Mucosa of stomach (tissue), 1 donor: ENCODE data around the gene NAA20.

Source experiments
- H3K27me3 ChIP-seq: one replicate; pipeline ENCODE4 v1.7.0; 2013; ENCODE audit warnings: mild to moderate bottlenecking, low read length; ENCODE audit not compliant: control insufficient read depth, insufficient read depth
- H3K36me3 ChIP-seq: one replicate; pipeline ENCODE4 v1.7.0; 2013; ENCODE audit warnings: low read length; ENCODE audit not compliant: control insufficient read depth, insufficient read depth
- H3K4me1 ChIP-seq: one replicate; pipeline ENCODE4 v1.7.0; 2013; ENCODE audit warnings: mild to moderate bottlenecking, low read length; ENCODE audit not compliant: control insufficient read depth, insufficient read depth
- H3K4me3 ChIP-seq: one replicate; pipeline ENCODE4 v1.7.0; 2013; ENCODE audit warnings: low read length
- H3K9ac ChIP-seq: one replicate; pipeline ENCODE4 v1.7.0; 2013; ENCODE audit warnings: mild to moderate bottlenecking, low read length, moderate library complexity
- H3K9me3 ChIP-seq: one replicate; pipeline ENCODE4 v1.7.0; 2013; ENCODE audit warnings: mild to moderate bottlenecking, low read length, moderate library complexity; ENCODE audit not compliant: control insufficient read depth
- donor health status: Pancreatic carcinoma.

NAA20 gene

GRCh38 chr20:20065361-20065760 lies 48.2 kb downstream of the NAA20 start:
- Histone ChIP-seq H3K9ac (no peak overlapping the region), H3K4me1 (no peaks in the 10 kb centered on the region), H3K9me3 (no peaks in the 10 kb centered on the region), H3K27me3 (no peaks in the 10 kb centered on the region), H3K36me3 (no peaks in the 10 kb centered on the region), H3K4me3 (no peak overlapping the region)

- H3K27me3 ChIP-seq: peaks cover 6% of the 10 kb centered on the region
- peaks cover 10% of the 10 kb centered on the region for H3K4me1 ChIP-seq
- H3K9ac ChIP-seq: no peak overlapping the region
- no peak overlapping the region for H3K4me3 ChIP-seq
- H3K9me3 ChIP-seq: no peaks in the 10 kb centered on the region
- no peaks in the 10 kb centered on the region for H3K36me3 ChIP-seq
Observed at GRCh38 chr20:20070871-20071726, 53.9 kb downstream of the NAA20 start.

GRCh38 chr20:20073801-20074371 lies 56.7 kb downstream of the NAA20 start:
- H3K9ac ChIP-seq: no peak overlapping the region
- peaks cover 6% of the 10 kb centered on the region for H3K27me3 ChIP-seq
- no peak overlapping the region for H3K4me3 ChIP-seq
- H3K36me3 ChIP-seq: no peaks in the 10 kb centered on the region
- no peaks in the 10 kb centered on the region for H3K9me3 ChIP-seq
- peaks cover 11% of the 10 kb centered on the region for H3K4me1 ChIP-seq

GRCh38 chr20:20075032-20075431 lies 57.9 kb downstream of the NAA20 start:
- H3K9ac ChIP-seq: no peak overlapping the region
- H3K4me3 ChIP-seq: no peak overlapping the region

GRCh38 chr20:20076297-20077065 lies 59.3 kb downstream of the NAA20 start:
- no peak overlapping the region for H3K4me3 ChIP-seq
- no peak overlapping the region for H3K9ac ChIP-seq
- H3K27me3 ChIP-seq: peaks cover 9% of the 10 kb centered on the region

More at GRCh38 chr20:20075032-20075431, 57.9 kb downstream of the NAA20 start:
- no peaks in the 10 kb centered on the region for H3K36me3 ChIP-seq
- peaks cover 17% of the 10 kb centered on the region for H3K4me1 ChIP-seq
- H3K9me3 ChIP-seq: no peaks in the 10 kb centered on the region
- peaks cover 6% of the 10 kb centered on the region for H3K27me3 ChIP-seq

GRCh38 chr20:20078041-20078440 lies 60.9 kb downstream of the NAA20 start:
- peaks cover 14% of the 10 kb centered on the region for H3K4me1 ChIP-seq

More at GRCh38 chr20:20076297-20077065, 59.3 kb downstream of the NAA20 start:
- H3K36me3 ChIP-seq: no peaks in the 10 kb centered on the region
- peaks cover 17% of the 10 kb centered on the region for H3K4me1 ChIP-seq
- no peaks in the 10 kb centered on the region for H3K9me3 ChIP-seq

DNA sequence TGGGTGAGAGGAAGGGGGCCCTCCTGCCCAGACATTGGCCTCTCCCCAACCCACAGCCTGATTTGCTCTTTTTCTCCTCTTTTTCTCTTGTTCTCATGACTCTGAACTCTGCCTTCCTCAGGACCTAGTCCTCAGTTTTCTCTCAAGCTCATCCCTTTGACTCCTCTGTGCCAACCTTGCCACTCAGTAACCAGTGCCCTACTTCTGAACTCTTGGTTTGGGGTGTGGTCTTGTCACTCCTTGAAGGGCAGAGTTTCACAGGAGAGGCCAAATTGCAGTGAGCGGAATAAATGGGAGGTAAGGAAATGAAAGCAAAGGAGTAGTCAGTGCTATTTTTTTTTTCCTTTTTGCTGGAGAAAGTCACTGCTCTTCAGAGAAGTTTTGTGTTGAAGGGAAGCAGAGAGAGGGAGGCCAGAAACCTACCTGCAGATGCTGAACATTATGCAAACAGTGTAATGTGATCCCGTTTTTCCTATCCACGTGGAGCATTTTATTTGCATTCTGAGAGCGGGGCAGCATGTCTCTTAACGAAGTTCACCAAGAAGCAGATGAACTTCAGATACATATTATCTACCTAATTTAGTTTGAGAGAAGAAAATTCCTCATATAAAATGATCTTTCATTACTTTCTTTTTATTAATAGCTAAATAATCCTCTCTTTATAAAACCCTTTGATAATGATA lies 62.1 kb downstream of the NAA20 start:
- Histone ChIP-seq H3K9ac (no peak overlapping the region), H3K36me3 (no peaks in the 10 kb centered on the region), H3K4me1 (peaks cover 7% of the 10 kb centered on the region), H3K4me3 (no peak overlapping the region), H3K9me3 (no peaks in the 10 kb centered on the region), H3K27me3 (peaks cover 5% of the 10 kb centered on the region)

More at GRCh38 chr20:20078041-20078440, 60.9 kb downstream of the NAA20 start:
- no peak overlapping the region for H3K4me3 ChIP-seq
- H3K27me3 ChIP-seq: peaks cover 10% of the 10 kb centered on the region
- H3K9me3 ChIP-seq: no peaks in the 10 kb centered on the region
- H3K9ac ChIP-seq: no peak overlapping the region
- no peaks in the 10 kb centered on the region for H3K36me3 ChIP-seq
